ENCODE results near the gene STT3B. TPM values are rescaled to one million over a fixed set of nuclear protein-coding genes. Genes with fewer than 3 reads are reported as not detected.

The STT3B gene
- polyA plus RNA-seq, 1 donor (not counting 4 experiments of a cell fraction or from before 2014, with no cell fraction given) = 129 TPM

DNA sequence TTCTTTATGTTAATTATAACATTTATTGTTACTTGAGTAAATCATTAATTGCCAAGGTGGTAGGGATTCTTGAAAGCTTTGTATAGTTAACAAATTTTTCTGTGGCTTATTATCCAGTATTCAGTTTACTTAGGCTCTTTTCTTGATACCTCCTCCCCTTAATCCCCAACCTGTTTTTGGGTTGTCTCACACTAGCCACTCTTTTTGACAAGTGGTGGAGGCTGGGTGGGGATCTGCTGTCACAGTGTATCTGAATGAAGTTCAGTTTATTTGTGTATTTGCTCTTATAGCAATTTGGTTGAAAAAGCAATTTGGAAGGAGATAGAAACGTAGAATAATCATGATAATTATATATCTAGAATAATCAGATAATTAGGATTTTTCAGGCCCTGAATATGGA, 43.8 kb downstream of the STT3B start:
- Histone ChIP-seq H3K4me3 (ENCODE audit: control insufficient read depth in 2 of 3, extremely low read depth in 1 of 3, insufficient read depth in 2 of 3, low read depth in 1 of 3, low read length in 3 of 3) (no peak overlapping the region), H3K9me3 (ENCODE audit: control insufficient read depth, low read depth, low read length) (no peaks in the 10 kb centered on the region), H2AFZ (ENCODE audit: control insufficient read depth, low read length) (no peak overlapping the region), H3K4me1 (ENCODE audit: control insufficient read depth, extremely low read depth, insufficient read depth, low read length) (no peaks in the 10 kb centered on the region), H3K27ac (ENCODE audit: control insufficient read depth, insufficient read depth, low read length) (no peak overlapping the region), H3K27me3 (ENCODE audit: control insufficient read depth, extremely low read depth, insufficient read depth, low read length) (no peaks in the 10 kb centered on the region), H3K9me1 (ENCODE audit: control insufficient read depth, extremely low read depth, insufficient read depth, low read length) (no peaks in the 10 kb centered on the region), H3K4me2 (ENCODE audit: control insufficient read depth, extremely low read depth, insufficient read depth, low read depth, low read length) (no peak overlapping the region), H3K9ac (ENCODE audit: control insufficient read depth, extremely low read depth, insufficient read depth, low read length) (no peak overlapping the region), H3K36me3 (ENCODE audit: control insufficient read depth in 2 of 2, extremely low read depth in 1 of 2, insufficient read depth in 2 of 2, low read length in 2 of 2) (no peaks in the 10 kb centered on the region), H4K20me1 (ENCODE audit: control insufficient read depth, extremely low read depth, insufficient read depth, low read length) (peaks cover 5% of the 10 kb centered on the region), H3K79me2 (ENCODE audit: control insufficient read depth, insufficient read depth, low read length) (peaks cover 56% of the 10 kb centered on the region)
- FAIRE-seq (no peak), DNase-seq (ENCODE audit: low read depth, low spot score) (no peak)
- TF ChIP-seq, protein P1, sequence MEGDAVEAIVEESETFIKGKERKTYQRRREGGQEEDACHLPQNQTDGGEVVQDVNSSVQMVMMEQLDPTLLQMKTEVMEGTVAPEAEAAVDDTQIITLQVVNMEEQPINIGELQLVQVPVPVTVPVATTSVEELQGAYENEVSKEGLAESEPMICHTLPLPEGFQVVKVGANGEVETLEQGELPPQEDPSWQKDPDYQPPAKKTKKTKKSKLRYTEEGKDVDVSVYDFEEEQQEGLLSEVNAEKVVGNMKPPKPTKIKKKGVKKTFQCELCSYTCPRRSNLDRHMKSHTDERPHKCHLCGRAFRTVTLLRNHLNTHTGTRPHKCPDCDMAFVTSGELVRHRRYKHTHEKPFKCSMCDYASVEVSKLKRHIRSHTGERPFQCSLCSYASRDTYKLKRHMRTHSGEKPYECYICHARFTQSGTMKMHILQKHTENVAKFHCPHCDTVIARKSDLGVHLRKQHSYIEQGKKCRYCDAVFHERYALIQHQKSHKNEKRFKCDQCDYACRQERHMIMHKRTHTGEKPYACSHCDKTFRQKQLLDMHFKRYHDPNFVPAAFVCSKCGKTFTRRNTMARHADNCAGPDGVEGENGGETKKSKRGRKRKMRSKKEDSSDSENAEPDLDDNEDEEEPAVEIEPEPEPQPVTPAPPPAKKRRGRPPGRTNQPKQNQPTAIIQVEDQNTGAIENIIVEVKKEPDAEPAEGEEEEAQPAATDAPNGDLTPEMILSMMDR (optimal IDR thresholded peaks at IDR 0.05 in 1 of 3, IDR thresholded peaks at IDR 0.05 in 1 of 3, conservative IDR thresholded peaks at IDR 0.05 in 1 of 3; ENCODE audit: extremely low read depth in 1 of 3, insufficient read depth in 2 of 3, low read length in 3 of 3) = no peak
- TF ChIP-seq EZH2 (IDR thresholded peaks at IDR 0.05; ENCODE audit: low read length) = no peak
- dilution Hi-C loops (cut with MboI; ENCODE audit: extremely low pct_ligation_motif_present, low sequenced_read_pairs) = no loop called here

DNA sequence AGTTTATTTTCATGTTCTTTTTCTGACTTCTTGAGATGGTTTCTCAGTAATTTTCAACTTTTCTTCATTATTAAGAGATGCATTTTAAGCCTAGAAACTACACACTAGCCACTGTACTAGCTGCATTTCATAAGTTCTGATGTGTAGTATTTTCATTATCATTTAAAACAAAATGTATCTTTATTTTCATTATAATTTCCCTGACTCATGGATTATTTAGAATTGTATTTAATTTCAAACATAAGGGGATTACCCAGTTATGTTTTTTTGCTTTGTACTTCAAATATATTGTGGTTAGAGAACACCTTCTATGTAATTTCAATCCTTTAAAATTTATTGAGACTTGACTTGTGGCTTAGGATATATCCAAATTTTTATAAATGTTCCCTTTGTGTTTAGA, 44.5 kb downstream of the STT3B start:
- TF ChIP-seq, protein P1 (optimal IDR thresholded peaks at IDR 0.05 in 1 of 3, IDR thresholded peaks at IDR 0.05 in 1 of 3, conservative IDR thresholded peaks at IDR 0.05 in 1 of 3; ENCODE audit: extremely low read depth in 1 of 3, insufficient read depth in 2 of 3, low read length in 3 of 3) = no peak
- TF ChIP-seq EZH2 (IDR thresholded peaks at IDR 0.05; ENCODE audit: low read length) = no peak
- Histone ChIP-seq H3K4me3 (ENCODE audit: control insufficient read depth in 2 of 3, extremely low read depth in 1 of 3, insufficient read depth in 2 of 3, low read depth in 1 of 3, low read length in 3 of 3) (no peak overlapping the region), H3K9ac (ENCODE audit: control insufficient read depth, extremely low read depth, insufficient read depth, low read length) (no peak overlapping the region), H3K27me3 (ENCODE audit: control insufficient read depth, extremely low read depth, insufficient read depth, low read length) (no peaks in the 10 kb centered on the region), H3K9me1 (ENCODE audit: control insufficient read depth, extremely low read depth, insufficient read depth, low read length) (no peaks in the 10 kb centered on the region), H4K20me1 (ENCODE audit: control insufficient read depth, extremely low read depth, insufficient read depth, low read length) (peaks cover 5% of the 10 kb centered on the region), H3K9me3 (ENCODE audit: control insufficient read depth, low read depth, low read length) (no peaks in the 10 kb centered on the region), H3K36me3 (ENCODE audit: control insufficient read depth in 2 of 2, extremely low read depth in 1 of 2, insufficient read depth in 2 of 2, low read length in 2 of 2) (no peaks in the 10 kb centered on the region), H2AFZ (ENCODE audit: control insufficient read depth, low read length) (no peak overlapping the region), H3K4me2 (ENCODE audit: control insufficient read depth, extremely low read depth, insufficient read depth, low read depth, low read length) (no peak overlapping the region), H3K27ac (ENCODE audit: control insufficient read depth, insufficient read depth, low read length) (no peak overlapping the region), H3K4me1 (ENCODE audit: control insufficient read depth, extremely low read depth, insufficient read depth, low read length) (no peaks in the 10 kb centered on the region), H3K79me2 (ENCODE audit: control insufficient read depth, insufficient read depth, low read length) (peaks cover 57% of the 10 kb centered on the region)
- no peak for DNase-seq (ENCODE audit: low read depth, low spot score)
- dilution Hi-C loops (cut with MboI; ENCODE audit: extremely low pct_ligation_motif_present, low sequenced_read_pairs) = no loop called here
- no peak for FAIRE-seq

Measured in keratinocyte (primary cell).